Fibroblast of skin of right quadriceps (primary cell): ENCODE data around the gene UBE2QL1.

Experiments used
- DNase-seq: peaks from one replicate; pipeline ENCODE4 v3.0.0-alpha.2; 2013

UBE2QL1 gene

GRCh38 chr5:6448622-6449464, at the start of gene UBE2QL1:
UBE2QL1 (plus strand) TSS chr5:6448859; CDS start chr5:6448894, 35 bp downstream.
- DNase-seq, result no peak

GRCh38 chr5:6399980-6400910, 48.4 kb upstream of the UBE2QL1 start:
- peak; percentile 87 for DNase-seq

GRCh38 chr5:6401410-6401809, 47.2 kb upstream of the UBE2QL1 start:
- no peak for DNase-seq

- peak; percentile 85 for DNase-seq
Measured at GRCh38 chr5:6402939-6403338, 45.7 kb upstream of the UBE2QL1 start.

- no peak for DNase-seq
Measured at GRCh38 chr5:6403416-6403815, 45.2 kb upstream of the UBE2QL1 start.

GRCh38 chr5:6404129-6404528, 44.5 kb upstream of the UBE2QL1 start:
- DNase-seq, result peak; percentile 86

GRCh38 chr5:6405591-6405990, 43.1 kb upstream of the UBE2QL1 start:
- no peak for DNase-seq

GRCh38 chr5:6407558-6408259, 41.0 kb upstream of the UBE2QL1 start:
- no peak for DNase-seq

GRCh38 chr5:6408260-6408596, 40.4 kb upstream of the UBE2QL1 start:
- no peak for DNase-seq

- DNase-seq, result no peak
Measured at GRCh38 chr5:6408627-6409446, 39.8 kb upstream of the UBE2QL1 start.

- no peak for DNase-seq
Measured at GRCh38 chr5:6410421-6410820, 38.2 kb upstream of the UBE2QL1 start.

- no peak for DNase-seq
Measured at GRCh38 chr5:6411141-6411540, 37.5 kb upstream of the UBE2QL1 start.

- DNase-seq, result no peak
Measured at GRCh38 chr5:6412811-6413210, 35.8 kb upstream of the UBE2QL1 start.

GRCh38 chr5:6417657-6418056, 31.0 kb upstream of the UBE2QL1 start:
- no peak for DNase-seq

GRCh38 chr5:6418679-6419276, 29.9 kb upstream of the UBE2QL1 start:
- DNase-seq, result no peak

GRCh38 chr5:6419340-6419852, 29.3 kb upstream of the UBE2QL1 start:
- DNase-seq, result peak; percentile 72

- no peak for DNase-seq
Measured at GRCh38 chr5:6423327-6424109, 25.1 kb upstream of the UBE2QL1 start.

GRCh38 chr5:6424110-6424659, 24.5 kb upstream of the UBE2QL1 start:
- DNase-seq, result no peak

- no peak for DNase-seq
Measured at GRCh38 chr5:6424700-6425099, 24.0 kb upstream of the UBE2QL1 start.

- DNase-seq, result peak; percentile 46
Measured at GRCh38 chr5:6427694-6428093, 21.0 kb upstream of the UBE2QL1 start.
